Amniotic epithelial cell (primary cell): ENCODE measurements around the gene NRG3.
"Not testable (repeated sequence)": the region's sequence is repeated elsewhere in the genome, so short reads cannot be mapped to it uniquely, and the experiment has no call there.

ENCODE experiments used
- DNase-seq: peaks from one replicate; pipeline ENCODE4 v3.0.0-alpha.2; 2010; ENCODE audit warnings: low read depth

NRG3 gene

GRCh38 chr10:82922755-82923154 is 1047.8 kb downstream of the NRG3 start:
- peak; percentile 11 for DNase-seq

DNA sequence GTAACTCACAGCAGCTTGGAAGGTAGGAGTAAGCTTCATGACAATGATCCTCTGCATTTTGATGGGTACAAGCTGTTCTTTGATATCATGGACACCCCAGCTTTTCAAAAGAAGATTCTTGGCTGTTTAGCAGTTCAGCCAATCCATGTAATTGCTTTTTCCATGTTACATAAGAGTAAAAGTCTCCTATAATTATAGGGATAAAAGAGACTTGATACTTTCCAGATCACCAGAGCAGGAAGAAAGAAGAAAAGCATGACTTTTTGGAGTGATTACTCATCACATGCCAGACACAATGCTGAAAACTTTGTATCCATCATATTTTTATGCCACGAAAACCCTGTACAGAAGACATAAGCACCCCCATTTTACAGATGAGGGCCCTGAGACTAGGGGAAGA is 1049.7 kb downstream of the NRG3 start:
- DNase-seq: peak; percentile 11

GRCh38 chr10:82925547-82925946 is 1050.6 kb downstream of the NRG3 start:
- DNase-seq: peak; percentile 27

GRCh38 chr10:82932451-82932850 is 1057.5 kb downstream of the NRG3 start:
- peak; percentile 8 for DNase-seq

DNA sequence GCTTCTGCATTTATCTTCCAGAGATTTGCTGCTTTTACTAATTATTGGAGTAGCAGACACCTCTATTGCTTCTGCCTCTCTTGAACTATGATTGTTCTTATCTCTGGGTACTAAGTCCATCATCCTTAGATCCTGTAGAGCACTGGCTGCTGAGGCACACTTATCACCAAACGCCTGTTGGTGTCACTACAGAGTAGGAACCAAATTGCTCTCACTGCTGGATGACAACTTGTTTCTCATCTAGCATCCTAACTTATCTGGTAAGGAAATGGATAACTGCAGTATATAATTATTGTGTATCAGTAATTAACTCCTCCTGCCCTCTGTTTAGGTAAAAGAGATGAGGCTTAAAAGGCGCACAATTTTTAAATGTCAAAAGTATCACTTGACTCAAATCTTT is 1059.4 kb downstream of the NRG3 start:
- DNase-seq: no peak

DNA sequence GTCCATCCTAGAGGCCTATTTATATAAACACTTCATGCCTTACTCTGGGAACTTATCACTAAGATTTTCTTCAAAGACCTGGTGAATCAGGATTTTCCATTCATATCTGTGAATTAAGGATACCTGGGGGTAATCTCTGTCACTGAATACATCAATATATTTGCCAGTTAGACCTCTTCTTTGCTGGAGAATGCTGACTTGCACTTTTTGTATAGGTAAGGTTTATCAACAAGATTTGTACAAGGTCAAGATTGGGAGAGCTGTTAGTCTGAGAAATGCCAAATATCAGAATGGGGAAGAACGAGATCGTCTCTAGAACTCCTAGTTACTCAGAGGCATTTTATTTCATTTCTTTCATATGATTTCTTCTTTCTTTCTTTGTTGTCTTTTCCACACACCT is 1060.0 kb downstream of the NRG3 start:
- DNase-seq: no peak

- DNase-seq: no peak
These were observed 1063.3 kb downstream of the NRG3 start for GRCh38 chr10:82938331-82938730.

DNA sequence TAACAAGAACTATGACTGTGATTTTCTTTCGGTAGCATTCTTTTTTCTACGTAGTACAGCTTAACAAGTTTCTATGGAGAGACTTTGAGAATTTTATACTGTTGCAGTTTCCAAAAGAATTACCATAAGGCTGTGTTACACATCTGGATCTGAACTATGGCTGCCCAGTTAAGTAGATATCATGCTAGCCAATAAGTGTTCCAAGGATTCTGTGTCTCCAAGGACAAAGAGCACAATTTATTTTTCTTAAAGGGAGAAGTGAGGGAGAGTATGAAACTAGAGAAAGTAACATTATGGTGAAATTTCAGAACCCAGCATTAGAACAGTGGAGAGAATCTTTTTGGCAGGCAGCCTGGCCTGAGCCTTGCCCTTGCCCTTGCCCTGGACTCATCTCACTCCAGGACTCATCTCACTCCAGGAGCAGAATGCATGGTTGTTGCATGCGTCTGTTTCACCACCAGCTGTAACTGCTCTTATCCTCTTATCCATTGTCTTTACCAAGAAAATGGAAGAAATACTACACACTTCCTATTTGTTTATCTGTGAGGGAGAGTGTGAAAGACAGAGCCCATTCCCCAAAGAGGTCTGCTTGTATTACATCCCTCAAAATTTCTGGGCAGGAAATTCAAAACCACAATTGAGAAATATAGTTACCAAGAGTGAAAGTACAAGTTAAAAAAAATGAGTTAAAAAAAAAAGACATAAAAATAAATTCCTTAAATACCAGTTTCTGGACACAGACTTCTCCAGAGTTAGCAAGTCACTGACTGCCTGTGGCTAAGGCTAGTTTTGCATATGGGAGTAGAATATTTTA is 1067.5 kb downstream of the NRG3 start:
- peak; percentile 93 for DNase-seq

GRCh38 chr10:82943142-82943541 is 1068.1 kb downstream of the NRG3 start:
- DNase-seq: peak; percentile 24

DNA sequence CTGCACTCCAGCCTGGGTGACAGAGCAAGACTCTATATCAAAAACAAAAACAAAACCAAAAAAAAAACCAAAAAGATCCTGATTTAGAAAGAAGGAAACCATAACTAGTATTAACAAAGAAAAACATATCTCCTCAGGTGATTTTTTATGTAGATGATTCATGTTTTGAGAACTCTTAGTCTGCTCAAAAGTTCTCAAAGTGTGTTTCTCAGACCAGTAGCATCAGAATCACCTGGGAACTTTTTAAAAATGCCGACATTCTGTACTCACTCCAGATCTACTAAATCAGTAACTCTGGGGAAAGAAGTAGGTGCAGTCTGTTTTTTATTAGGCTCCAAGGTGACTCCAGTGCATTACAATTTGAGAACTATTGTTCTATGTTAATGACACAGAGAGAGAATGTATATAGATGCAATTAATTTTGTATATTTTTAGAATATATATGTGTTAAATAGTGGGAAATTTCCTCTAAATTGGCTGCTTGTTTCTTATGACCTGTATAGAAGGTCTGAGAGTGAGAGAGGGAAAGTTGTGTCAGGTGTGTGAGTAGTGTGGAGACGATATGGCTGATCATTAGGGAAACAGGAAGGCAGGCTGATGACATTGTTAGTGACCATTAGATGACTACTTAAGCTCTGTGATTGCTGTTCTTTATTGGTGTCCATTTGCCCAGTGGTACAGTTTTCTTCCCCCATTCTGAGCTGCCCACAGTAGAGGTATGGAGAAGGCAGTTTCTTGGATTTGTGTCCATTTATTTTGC is 1075.0 kb downstream of the NRG3 start:
- no peak for DNase-seq

- DNase-seq: no peak
These were observed 1078.3 kb downstream of the NRG3 start for GRCh38 chr10:82953331-82953730.

DNA sequence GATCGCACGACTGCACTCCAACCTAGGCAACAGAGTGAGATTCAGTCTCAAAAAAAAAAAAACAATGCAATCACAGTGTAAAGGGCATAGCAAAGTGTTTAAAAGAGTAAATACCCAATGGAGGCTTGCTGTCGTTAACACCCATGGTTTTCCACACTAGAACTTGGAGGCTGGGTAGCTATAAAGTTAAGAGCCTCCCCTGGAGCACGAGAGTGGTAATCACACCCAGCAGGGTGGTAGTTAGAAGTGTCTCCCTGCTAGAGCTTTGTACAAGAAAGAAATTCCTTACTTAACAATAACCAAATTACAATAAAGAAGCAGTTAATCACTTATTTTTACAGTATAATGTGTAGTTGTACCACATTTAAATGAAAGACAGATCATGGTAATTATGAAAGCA is 1078.9 kb downstream of the NRG3 start:
- no peak for DNase-seq

- not testable (repeated sequence) for DNase-seq
These were observed 1085.5 kb downstream of the NRG3 start for GRCh38 chr10:82960421-82961060.

- no peak for DNase-seq
These were observed 1086.9 kb downstream of the NRG3 start for GRCh38 chr10:82961864-82962263.

GRCh38 chr10:82966130-82966529 is 1091.1 kb downstream of the NRG3 start:
- DNase-seq: no peak

DNA sequence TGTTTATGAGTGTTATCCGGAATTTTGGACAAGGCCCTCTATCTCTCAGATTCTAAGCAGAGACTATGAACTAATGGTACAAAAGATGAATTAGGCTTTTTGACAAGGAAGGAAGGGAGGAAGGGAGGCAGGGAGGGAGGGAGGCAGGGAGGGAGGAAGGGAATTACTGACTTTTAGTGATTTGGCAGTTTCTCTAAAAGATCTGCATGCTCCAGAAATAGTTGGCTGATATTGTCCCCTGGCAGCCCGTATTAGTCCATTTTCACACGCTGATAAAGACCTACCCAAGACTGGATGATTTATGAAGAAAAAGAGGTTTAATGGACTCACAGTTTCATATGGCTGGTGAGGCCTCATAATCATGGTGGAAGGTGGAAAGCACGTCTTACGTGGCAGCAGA is 1093.5 kb downstream of the NRG3 start:
- no peak for DNase-seq

GRCh38 chr10:82969405-82969804 is 1094.4 kb downstream of the NRG3 start:
- peak; percentile 39 for DNase-seq

DNA sequence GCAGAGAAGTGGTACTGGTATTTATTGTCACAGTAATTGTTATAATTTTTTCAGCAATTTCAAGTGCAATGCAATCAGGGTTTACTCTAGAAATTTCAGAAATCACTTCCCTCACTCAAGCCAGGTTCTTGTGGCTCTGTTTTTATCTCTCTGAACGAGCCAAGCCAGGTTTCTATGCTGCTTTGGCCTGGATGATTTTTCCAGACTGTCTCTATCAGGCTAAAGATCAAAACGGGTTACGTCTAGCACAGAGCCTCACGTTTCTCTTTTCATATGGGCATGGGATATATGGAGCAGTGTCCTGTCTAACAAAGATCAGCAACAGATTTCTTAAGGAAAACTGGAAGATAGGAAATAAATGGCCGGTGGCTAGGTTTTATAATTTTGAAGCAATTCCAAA is 1105.3 kb downstream of the NRG3 start:
- no peak for DNase-seq

GRCh38 chr10:82981137-82981723 is 1106.2 kb downstream of the NRG3 start:
- DNase-seq: no peak

- DNase-seq: peak; percentile 88
These were observed 1107.2 kb downstream of the NRG3 start for GRCh38 chr10:82982110-82982608.

- DNase-seq: no peak
These were observed 1111.2 kb downstream of the NRG3 start for GRCh38 chr10:82986216-82986615.

- not testable (repeated sequence) for DNase-seq
These were observed 1131.5 kb downstream of the NRG3 start for GRCh38 chr10:83006479-83006878.
